Lung (tissue), 12 donors: ENCODE results near the gene COP1. TPM values are rescaled to one million over a fixed set of nuclear protein-coding genes. Genes with fewer than 3 reads are reported as not detected.
A peak's percentile ranks its signal among the peaks of the same experiment; 100 is the strongest.

Source experiments
- ATAC-seq: fragments of 200-7000 bp; cut with Tn5 transposase; one replicate; pipeline ENCODE4 v1.9.1; 2020; ENCODE audit warnings: moderate number of reproducible peaks; ENCODE audit not compliant: insufficient read depth, low FRiP score
- DNase-seq, 3 donors: peaks; one replicate each; pipeline ENCODE4 v3.0.0-alpha.2; 2013 to 2017
- H3K27ac ChIP-seq, 2 donors: one replicate each; pipeline ENCODE4 v1.5.1; 2013; ENCODE audit warnings: mild to moderate bottlenecking in 2 of 2, moderate library complexity in 2 of 2, control low read depth in 1 of 2, inconsistent platforms in 1 of 2, low read depth in 1 of 2, low read length in 1 of 2
- H3K27me3 ChIP-seq, 3 donors: one replicate each; pipeline ENCODE4 v1.5.1; 2013; ENCODE audit warnings: low read length in 2 of 3; ENCODE audit not compliant: control insufficient read depth in 3 of 3, insufficient read depth in 3 of 3
- H3K36me3 ChIP-seq, 4 donors: one replicate each; pipeline ENCODE4 v1.5.1; 2013; ENCODE audit warnings: low read length in 4 of 4, mild to moderate bottlenecking in 1 of 4, moderate library complexity in 1 of 4; ENCODE audit not compliant: control insufficient read depth in 4 of 4, insufficient read depth in 4 of 4
- H3K4me1 ChIP-seq, 5 donors: one replicate each; pipeline ENCODE4 v1.5.1; 2013; ENCODE audit warnings: low read length in 5 of 5, mild to moderate bottlenecking in 2 of 5, moderate library complexity in 1 of 5; ENCODE audit not compliant: control insufficient read depth in 5 of 5, insufficient read depth in 5 of 5
- H3K4me3 ChIP-seq: one replicate; pipeline ENCODE4 v1.5.1; 2013; ENCODE audit warnings: mild to moderate bottlenecking, control low read depth, moderate library complexity
- H3K9ac ChIP-seq, 2 donors: one replicate each; pipeline ENCODE4 v1.5.1; 2013; ENCODE audit warnings: low read length in 2 of 2, control low read depth in 1 of 2; ENCODE audit not compliant: insufficient read depth in 1 of 2
- H3K9me3 ChIP-seq, 4 donors: one replicate each; pipeline ENCODE4 v1.5.1; 2013; ENCODE audit warnings: low read length in 3 of 4, mild to moderate bottlenecking in 1 of 4, moderate library complexity in 1 of 4; ENCODE audit not compliant: control insufficient read depth in 4 of 4, insufficient read depth in 3 of 4
- WGBS, 2 donors: extraction: QIAGEN DNeasy Blood & Tissue Kit; methylation state at CpG; one replicate each; pipeline ENCODE4 v1.1.7; 2013; 5-methylcytosine and 5-hydroxymethylcytosine counted together
- polyA plus RNA-seq, 2 donors: library from polyadenylated mRNA; stranded (reverse); fragments of 200-250 nt; gene quantifications; one replicate each; pipeline ENCODE4 v1.2.1, GENCODE V29; 2013
- total RNA-seq, 2 donors: library from RNA; depleted of rRNA in 1 of 2; stranded (reverse); fragments of >200 nt in 1 of 2; gene quantifications; one replicate each; pipeline ENCODE4 v1.2.1, GENCODE V29; 2014 to 2021
- TF ChIP-seq, protein P1 (sequence below): IDR thresholded peaks from 2 replicates; pipeline ENCODE4 v1.5.1; 2012; ENCODE audit warnings: mild to moderate bottlenecking; ENCODE audit errors: control extremely low read depth, extremely low read depth
- donor health status: control.
- donor health status: control.
- donor health status: Bipolar disorder and iron deficiency.
- donor health status: healthy.
- donor health status: DM: yes; HTN: yes; CAD: no.

Gene COP1
- total and polyA plus RNA-seq, 4 donors, result 31.3 to 71.4 (median 52.8) TPM

DNA sequence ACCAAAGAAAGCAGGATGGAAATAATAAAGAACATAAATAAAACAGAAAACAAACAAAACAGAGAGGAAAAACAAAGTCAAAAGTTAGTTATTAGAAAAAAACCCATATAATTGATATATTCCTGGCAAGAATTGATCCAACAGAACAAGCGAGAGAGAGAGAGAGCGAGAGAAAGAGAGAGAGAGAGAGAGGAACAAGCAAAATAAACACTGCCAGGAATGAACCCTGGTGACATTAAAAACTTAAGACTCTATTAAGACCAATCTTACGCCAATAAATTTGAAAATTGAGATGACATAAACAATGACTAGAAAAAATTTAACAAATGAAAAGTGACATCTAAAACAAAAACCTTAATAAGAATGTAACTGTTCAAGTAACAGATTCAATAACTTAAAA is 64.1 kb downstream of the COP1 start:
- Histone ChIP-seq H3K4me3 (no peak overlapping the region), H3K27me3 (no peaks in the 10 kb centered on the region), H3K4me1 (no peaks in the 10 kb centered on the region), H3K27ac (no peak overlapping the region), H3K9ac (no peak overlapping the region), H3K9me3 (peaks cover 0 to 3% (median 0%) of the 10 kb centered on the region in 4 donors), H3K36me3 (peaks cover 2 to 6% (median 4%) of the 10 kb centered on the region in 4 donors)
- no peak for DNase-seq
- 89 to 98% methylated on average over 3 of the region's 3 CpGs for WGBS, 2 donors
- ATAC-seq, result no peak
- TF ChIP-seq, protein P1, sequence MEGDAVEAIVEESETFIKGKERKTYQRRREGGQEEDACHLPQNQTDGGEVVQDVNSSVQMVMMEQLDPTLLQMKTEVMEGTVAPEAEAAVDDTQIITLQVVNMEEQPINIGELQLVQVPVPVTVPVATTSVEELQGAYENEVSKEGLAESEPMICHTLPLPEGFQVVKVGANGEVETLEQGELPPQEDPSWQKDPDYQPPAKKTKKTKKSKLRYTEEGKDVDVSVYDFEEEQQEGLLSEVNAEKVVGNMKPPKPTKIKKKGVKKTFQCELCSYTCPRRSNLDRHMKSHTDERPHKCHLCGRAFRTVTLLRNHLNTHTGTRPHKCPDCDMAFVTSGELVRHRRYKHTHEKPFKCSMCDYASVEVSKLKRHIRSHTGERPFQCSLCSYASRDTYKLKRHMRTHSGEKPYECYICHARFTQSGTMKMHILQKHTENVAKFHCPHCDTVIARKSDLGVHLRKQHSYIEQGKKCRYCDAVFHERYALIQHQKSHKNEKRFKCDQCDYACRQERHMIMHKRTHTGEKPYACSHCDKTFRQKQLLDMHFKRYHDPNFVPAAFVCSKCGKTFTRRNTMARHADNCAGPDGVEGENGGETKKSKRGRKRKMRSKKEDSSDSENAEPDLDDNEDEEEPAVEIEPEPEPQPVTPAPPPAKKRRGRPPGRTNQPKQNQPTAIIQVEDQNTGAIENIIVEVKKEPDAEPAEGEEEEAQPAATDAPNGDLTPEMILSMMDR, result no peak

- Histone ChIP-seq H3K9ac (no peak overlapping the region), H3K4me1 (peaks cover 0 to 4% (median 0%) of the 10 kb centered on the region in 5 donors), H3K9me3 (peaks cover 0 to 3% (median 0%) of the 10 kb centered on the region in 4 donors), H3K36me3 (peaks cover 0 to 5% (median 3%) of the 10 kb centered on the region in 4 donors), H3K27ac (no peak overlapping the region), H3K4me3 (no peak overlapping the region), H3K27me3 (no peaks in the 10 kb centered on the region)
- TF ChIP-seq, protein P1, result no peak
- WGBS, 2 donors, result 93 to 100% methylated on average over 1 of the region's 1 CpG
- no peak for ATAC-seq
- no peak for DNase-seq
Observed at GRCh38 chr1:176141449-176141848, 65.6 kb downstream of the COP1 start.

DNA sequence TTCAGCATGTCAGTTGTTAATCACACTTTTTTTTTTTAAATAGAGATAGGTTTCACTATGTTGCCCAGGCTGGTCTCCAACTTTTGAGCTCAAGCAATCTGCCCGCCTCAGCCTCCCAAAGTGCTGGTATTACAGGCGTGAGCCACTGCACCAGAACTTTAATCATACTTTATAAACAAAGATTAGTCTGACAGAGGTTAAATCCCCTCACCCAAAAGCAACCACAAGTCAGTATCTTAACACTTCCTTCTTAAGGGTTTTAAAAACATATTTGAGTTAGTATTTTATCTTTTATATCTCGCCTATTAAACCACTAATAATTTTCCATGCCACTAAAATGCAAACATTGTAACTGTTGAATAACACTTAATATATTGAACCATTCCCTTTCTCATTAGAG is 70.2 kb downstream of the COP1 start:
- no peak overlapping the region for H3K4me3 ChIP-seq
- no peak for ATAC-seq
- H3K9ac ChIP-seq, result no peak overlapping the region
- TF ChIP-seq, protein P1, result no peak
- H3K4me1 ChIP-seq, result peaks cover 0 to 7% (median 0%) of the 10 kb centered on the region in 5 donors
- DNase-seq, result peak; percentile 13 to 52 (median 32)
- WGBS, 2 donors, result 78 to 83% methylated on average over 3 of the region's 3 CpGs
- no peaks in the 10 kb centered on the region for H3K9me3 ChIP-seq
- peaks cover 0 to 4% (median under 1%) of the 10 kb centered on the region in 4 donors for H3K36me3 ChIP-seq
- H3K27ac ChIP-seq, result no peak overlapping the region
- no peaks in the 10 kb centered on the region for H3K27me3 ChIP-seq

DNA sequence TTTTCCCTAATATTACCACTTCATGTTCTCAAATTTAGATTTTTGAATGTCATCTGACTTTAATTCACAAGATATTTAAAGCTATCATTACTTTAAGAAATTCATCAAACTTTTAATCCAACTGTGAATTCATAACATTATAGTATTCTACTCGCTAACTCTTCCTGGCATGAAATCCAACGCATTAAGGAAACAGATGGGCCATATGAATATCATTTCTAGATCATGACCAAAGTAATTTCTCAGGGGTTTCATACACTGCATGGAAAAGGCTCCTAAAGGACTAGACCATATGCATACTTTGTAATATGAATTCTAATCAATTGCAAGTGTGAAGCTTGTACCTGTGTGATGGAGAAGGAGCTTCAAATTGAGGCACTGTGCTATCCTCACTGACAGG is 72.4 kb downstream of the COP1 start:
- Histone ChIP-seq H3K27ac (no peak overlapping the region), H3K4me1 (peaks cover 0 to 7% (median 0%) of the 10 kb centered on the region in 5 donors)
- WGBS, 2 donors, result 65 to 98% methylated on average over 2 of the region's 2 CpGs

More for the DNA sequence above, 72.4 kb downstream of the COP1 start:
- Histone ChIP-seq H3K27me3 (no peaks in the 10 kb centered on the region), H3K9ac (no peak overlapping the region), H3K4me3 (no peak overlapping the region), H3K36me3 (peaks cover 0 to 5% (median under 1%) of the 10 kb centered on the region in 4 donors), H3K9me3 (no peaks in the 10 kb centered on the region)
- DNase-seq (no peak), ATAC-seq (no peak)
- TF ChIP-seq, protein P1, result no peak
